Hepatocyte (in vitro differentiated cells): Measurements from ENCODE around the gene ABCB8. TPM values are rescaled to one million over a fixed set of nuclear protein-coding genes. Genes with fewer than 3 reads are reported as not detected.

Source experiments
- DNase-seq: peaks from one replicate; pipeline ENCODE4 v3.0.0-alpha.2; 2016; ENCODE audit warnings: low spot score
- H2AFZ ChIP-seq: fragments of 200-600 bp; sonication (generic); 2 replicates; pipeline ENCODE4 v1.6.0; 2016; ENCODE audit warnings: antibody characterized with exemption, mild to moderate bottlenecking
- H3K27ac ChIP-seq: fragments of 200-600 bp; sonication (generic); 2 replicates; pipeline ENCODE4 v1.5.1; 2016; ENCODE audit warnings: mild to moderate bottlenecking
- H3K27me3 ChIP-seq: fragments of 200-600 bp; sonication (generic); 2 replicates; pipeline ENCODE4 v1.6.1; 2016
- H3K36me3 ChIP-seq: fragments of 200-600 bp; sonication (generic); replicated peaks from 2 replicates; pipeline ENCODE4 v1.5.1; 2016; ENCODE audit warnings: low read depth; ENCODE audit not compliant: insufficient read depth
- H3K4me1 ChIP-seq: fragments of 200-600 bp; sonication (generic); 2 replicates; pipeline ENCODE4 v1.5.1; 2016; ENCODE audit warnings: mild to moderate bottlenecking, moderate library complexity; ENCODE audit not compliant: insufficient read depth
- H3K4me2 ChIP-seq: fragments of 200-600 bp; sonication (generic); 2 replicates; pipeline ENCODE4 v1.6.0; 2016
- H3K4me3 ChIP-seq: fragments of 200-600 bp; sonication (generic); 2 replicates; pipeline ENCODE4 v1.5.1; 2016; ENCODE audit warnings: mild to moderate bottlenecking
- H3K79me2 ChIP-seq: fragments of 200-600 bp; sonication (generic); 2 replicates; pipeline ENCODE4 v1.6.0; 2017; ENCODE audit warnings: mild to moderate bottlenecking
- H3K9me2 ChIP-seq: fragments of 200-600 bp; sonication (generic); replicated peaks from 2 replicates; pipeline ENCODE4 v1.6.0; 2017; ENCODE audit warnings: mild to moderate bottlenecking; ENCODE audit not compliant: insufficient read depth
- H3K9me3 ChIP-seq: fragments of 200-600 bp; sonication (generic); 2 replicates; pipeline ENCODE4 v1.5.1; 2016; ENCODE audit warnings: low read depth, mild to moderate bottlenecking
- H4K20me1 ChIP-seq: fragments of 200-600 bp; sonication (generic); 2 replicates; pipeline ENCODE4 v1.6.0; 2016; ENCODE audit warnings: mild to moderate bottlenecking; ENCODE audit not compliant: insufficient read depth, poor library complexity, severe bottlenecking
- CTCF ChIP-seq: fragments of 200-600 bp; sonication (generic); IDR thresholded peaks from 2 replicates; pipeline ENCODE4 v1.5.1; 2016; ENCODE audit warnings: antibody characterized with exemption, mild to moderate bottlenecking; ENCODE audit not compliant: poor library complexity
- EZH2 ChIP-seq: fragments of 200-600 bp; sonication (generic); IDR thresholded peaks from 2 replicates; pipeline ENCODE4 v1.6.1; 2016; ENCODE audit warnings: antibody characterized with exemption, mild to moderate bottlenecking, borderline replicate concordance
- EZH2phosphoT487 ChIP-seq: fragments of 200-600 bp; sonication (generic); IDR thresholded peaks from one replicate; pipeline ENCODE4 v1.6.1; 2018; ENCODE audit warnings: antibody characterized with exemption, mild to moderate bottlenecking, low read depth, moderate library complexity; ENCODE audit not compliant: unreplicated experiment, severe bottlenecking
- WGBS: methylation state at CpG from one replicate; pipeline ENCODE4 v1.1.6; 2016; ENCODE audit warnings: low lambda C conversion rate; ENCODE audit errors: missing lambda C conversion rate; 5-methylcytosine and 5-hydroxymethylcytosine counted together
- polyA plus RNA-seq: library from polyadenylated mRNA; unstranded; fragments of >200 nt; fragmentation: Nextera tagmentation; extraction: Ambion mirVana; gene quantifications from 2 replicates; pipeline ENCODE4 v1.2.1, GENCODE V29; 2016
- total RNA-seq: library from RNA; depleted of rRNA; stranded (reverse); fragments of >200 nt; gene quantifications from 2 replicates; pipeline ENCODE4 v1.2.3, GENCODE V29; 2014

ABCB8 gene
- total and polyA plus RNA-seq, 2 experiments from 2014 or later: 24.4 to 32.6 TPM

- Histone ChIP-seq H2AFZ (no peak overlapping the region), H3K4me2 (no peak overlapping the region), H3K36me3 (no peaks in the 10 kb centered on the region), H3K79me2 (no peaks in the 10 kb centered on the region), H4K20me1 (no peaks in the 10 kb centered on the region), H3K9me3 (no peaks in the 10 kb centered on the region), H3K27ac (no peak overlapping the region), H3K4me3 (no peak overlapping the region), H3K27me3 (no peaks in the 10 kb centered on the region), H3K4me1 (peaks cover 8% of the 10 kb centered on the region), H3K9me2 (no peaks in the 10 kb centered on the region)
- 94% methylated on average over 37 of the region's 38 CpGs for WGBS
- DNase-seq: no peak
- no peak for TF ChIP-seq EZH2
- no peak for TF ChIP-seq CTCF
- TF ChIP-seq EZH2phosphoT487: no peak
These were observed 20.7 kb downstream of the ABCB8 start for GRCh38 chr7:151048911-151049463.

- H2AFZ ChIP-seq: no peak overlapping the region
- H4K20me1 ChIP-seq: no peaks in the 10 kb centered on the region
- H3K79me2 ChIP-seq: no peaks in the 10 kb centered on the region
- peak overlapping the region; percentile 77 for H3K4me2 ChIP-seq
- H3K9me3 ChIP-seq: no peaks in the 10 kb centered on the region
- under 1% methylated on average over 17 of the region's 50 CpGs for WGBS
- H3K27ac ChIP-seq: no peak overlapping the region
- no peaks in the 10 kb centered on the region for H3K9me2 ChIP-seq
- no peak overlapping the region for H3K4me3 ChIP-seq
- H3K4me1 ChIP-seq: peaks cover 8% of the 10 kb centered on the region
- peak; percentile 90 for DNase-seq
- no peaks in the 10 kb centered on the region for H3K36me3 ChIP-seq
- TF ChIP-seq EZH2phosphoT487: no peak
- no peak for TF ChIP-seq EZH2
- TF ChIP-seq CTCF: no peak
- H3K27me3 ChIP-seq: no peaks in the 10 kb centered on the region
These were observed 22.9 kb downstream of the ABCB8 start for GRCh38 chr7:151051108-151051507.

- no peaks in the 10 kb centered on the region for H3K9me3 ChIP-seq
- 97% methylated on average over 3 of the region's 4 CpGs for WGBS
- no peaks in the 10 kb centered on the region for H3K36me3 ChIP-seq
- H3K4me1 ChIP-seq: peaks cover 6% of the 10 kb centered on the region
- H3K4me2 ChIP-seq: no peak overlapping the region
- DNase-seq: no peak
- no peaks in the 10 kb centered on the region for H4K20me1 ChIP-seq
- H3K27ac ChIP-seq: no peak overlapping the region
- no peak for TF ChIP-seq EZH2phosphoT487
- TF ChIP-seq CTCF: no peak
- TF ChIP-seq EZH2: no peak
- H3K4me3 ChIP-seq: no peak overlapping the region
- no peaks in the 10 kb centered on the region for H3K27me3 ChIP-seq
- H2AFZ ChIP-seq: no peak overlapping the region
- peaks cover 6% of the 10 kb centered on the region for H3K79me2 ChIP-seq
- no peaks in the 10 kb centered on the region for H3K9me2 ChIP-seq
These were observed 24.8 kb downstream of the ABCB8 start for GRCh38 chr7:151053096-151053495.
